ENCODE data around the gene DCDC1. TPM values are rescaled to one million over a fixed set of nuclear protein-coding genes. Genes with fewer than 3 reads are reported as not detected.
"Not testable (repeated sequence)": the region's sequence is repeated elsewhere in the genome, so short reads cannot be mapped to it uniquely, and the experiment has no call there.

Gene DCDC1
- total RNA-seq, 6 donors from 2014 or later, result 0.11 to 25.2 (median 3.3) TPM

DNA sequence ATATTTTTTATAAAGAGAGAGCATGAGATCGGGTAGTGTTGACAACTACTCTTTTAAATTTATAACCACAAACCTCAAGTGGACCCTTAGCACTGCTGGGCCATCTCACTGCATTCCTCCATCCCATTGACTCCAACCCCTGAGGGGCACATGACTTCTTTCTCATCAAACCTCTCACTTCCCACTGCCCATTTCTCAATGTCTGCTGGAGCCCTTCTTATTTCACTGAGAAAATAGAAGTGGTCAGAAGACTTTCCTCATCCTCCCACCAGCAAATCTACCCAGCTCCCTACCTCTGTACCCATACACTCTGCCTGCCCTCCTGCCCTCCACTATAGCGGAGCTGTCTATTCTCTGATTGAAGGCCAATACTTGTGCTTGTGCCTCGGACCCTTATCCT is 412.8 kb downstream of the DCDC1 start:
- Histone ChIP-seq H3K4me1 (no peaks in the 10 kb centered on the region), H3K9me3 (no peaks in the 10 kb centered on the region), H3K27me3 (no peaks in the 10 kb centered on the region), H3K36me3 (no peaks in the 10 kb centered on the region), H3K4me3 (no peak overlapping the region), H3K27ac (no peak overlapping the region)
- WGBS, 2 donors, result 76 to 77% methylated on average over 3 of the region's 3 CpGs
- ATAC-seq (ENCODE audit: low FRiP score in 2 of 2), result peak; percentile 23 to 34
- no peak for DNase-seq
- TF ChIP-seq, protein P1, sequence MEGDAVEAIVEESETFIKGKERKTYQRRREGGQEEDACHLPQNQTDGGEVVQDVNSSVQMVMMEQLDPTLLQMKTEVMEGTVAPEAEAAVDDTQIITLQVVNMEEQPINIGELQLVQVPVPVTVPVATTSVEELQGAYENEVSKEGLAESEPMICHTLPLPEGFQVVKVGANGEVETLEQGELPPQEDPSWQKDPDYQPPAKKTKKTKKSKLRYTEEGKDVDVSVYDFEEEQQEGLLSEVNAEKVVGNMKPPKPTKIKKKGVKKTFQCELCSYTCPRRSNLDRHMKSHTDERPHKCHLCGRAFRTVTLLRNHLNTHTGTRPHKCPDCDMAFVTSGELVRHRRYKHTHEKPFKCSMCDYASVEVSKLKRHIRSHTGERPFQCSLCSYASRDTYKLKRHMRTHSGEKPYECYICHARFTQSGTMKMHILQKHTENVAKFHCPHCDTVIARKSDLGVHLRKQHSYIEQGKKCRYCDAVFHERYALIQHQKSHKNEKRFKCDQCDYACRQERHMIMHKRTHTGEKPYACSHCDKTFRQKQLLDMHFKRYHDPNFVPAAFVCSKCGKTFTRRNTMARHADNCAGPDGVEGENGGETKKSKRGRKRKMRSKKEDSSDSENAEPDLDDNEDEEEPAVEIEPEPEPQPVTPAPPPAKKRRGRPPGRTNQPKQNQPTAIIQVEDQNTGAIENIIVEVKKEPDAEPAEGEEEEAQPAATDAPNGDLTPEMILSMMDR (IDR thresholded peaks at IDR 0.05), result no peak
- no peak for TF ChIP-seq POLR2AphosphoS5 (IDR thresholded peaks at IDR 0.05)
- no peak for TF ChIP-seq POLR2A (IDR thresholded peaks at IDR 0.05)
- TF ChIP-seq EP300 (IDR thresholded peaks at IDR 0.05), result no peak

DNA sequence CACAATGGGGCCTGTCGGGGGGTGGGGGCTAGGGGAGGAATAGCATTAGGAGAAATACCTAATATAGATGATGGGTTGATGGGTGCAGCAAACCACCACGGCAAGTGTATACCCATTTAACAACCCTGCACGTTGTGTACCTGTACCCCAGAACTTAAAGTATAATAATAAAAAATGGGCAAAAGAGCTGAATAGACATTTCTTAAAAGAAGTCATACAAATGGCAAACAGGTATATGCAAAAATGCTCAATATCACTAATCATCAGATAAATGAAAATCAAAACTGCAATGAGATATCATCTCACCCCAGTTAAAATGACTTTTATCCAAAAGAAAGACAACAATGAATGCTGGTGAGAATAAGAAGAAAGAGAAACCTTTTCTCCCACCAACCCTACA is 419.7 kb downstream of the DCDC1 start:
- Histone ChIP-seq H3K4me3 (no peak overlapping the region), H3K4me1 (no peaks in the 10 kb centered on the region), H3K27ac (no peak overlapping the region), H3K27me3 (no peaks in the 10 kb centered on the region), H3K9me3 (peaks cover 0 to 3% (median 0%) of the 10 kb centered on the region in 4 donors), H3K36me3 (no peaks in the 10 kb centered on the region)
- no peak for TF ChIP-seq POLR2A (IDR thresholded peaks at IDR 0.05)
- ATAC-seq (ENCODE audit: low FRiP score in 2 of 2), result no peak
- WGBS, 2 donors, result 91 to 94% methylated on average over 3 of the region's 3 CpGs
- DNase-seq, result no peak

GRCh38 chr11:30947715-30948114 is 421.8 kb downstream of the DCDC1 start:
- not testable (repeated sequence) for H3K4me3 ChIP-seq; H3K9me3 ChIP-seq; H3K4me1 ChIP-seq; H3K27me3 ChIP-seq; ATAC-seq (ENCODE audit: low FRiP score in 2 of 2); DNase-seq; H3K27ac ChIP-seq; H3K36me3 ChIP-seq
- 76 to 79% methylated on average over 1 of the region's 1 CpG for WGBS, 2 donors

DNA sequence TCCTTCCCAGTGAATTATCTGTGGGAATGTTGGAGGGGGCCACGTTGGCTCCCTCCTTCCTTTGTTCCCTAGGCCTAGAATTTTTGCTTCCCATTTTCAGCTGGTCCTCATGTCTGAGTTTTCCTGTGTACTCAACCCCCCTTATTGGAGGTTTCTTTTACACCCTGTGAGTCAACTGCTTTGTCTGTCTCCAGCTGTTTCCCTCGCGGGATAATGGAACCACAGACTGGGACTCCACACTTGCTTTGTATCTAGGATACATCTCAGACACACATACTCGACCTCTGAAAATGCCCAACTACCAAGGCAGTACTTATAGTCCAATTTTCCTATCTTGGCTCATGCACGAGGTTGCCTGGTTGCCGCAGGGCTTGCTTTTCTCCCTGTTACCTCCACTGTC is 430.7 kb downstream of the DCDC1 start:
- Histone ChIP-seq H3K27me3 (no peaks in the 10 kb centered on the region), H3K27ac (no peak overlapping the region), H3K4me1 (no peaks in the 10 kb centered on the region), H3K4me3 (no peak overlapping the region), H3K36me3 (no peaks in the 10 kb centered on the region), H3K9me3 (peaks cover 0 to 7% (median 0%) of the 10 kb centered on the region in 4 donors)
- DNase-seq (no peak), ATAC-seq (ENCODE audit: low FRiP score in 2 of 2) (no peak)
- 70 to 73% methylated on average over 6 of the region's 6 CpGs for WGBS, 2 donors
- TF ChIP-seq EP300 (IDR thresholded peaks at IDR 0.05), result no peak

DNA sequence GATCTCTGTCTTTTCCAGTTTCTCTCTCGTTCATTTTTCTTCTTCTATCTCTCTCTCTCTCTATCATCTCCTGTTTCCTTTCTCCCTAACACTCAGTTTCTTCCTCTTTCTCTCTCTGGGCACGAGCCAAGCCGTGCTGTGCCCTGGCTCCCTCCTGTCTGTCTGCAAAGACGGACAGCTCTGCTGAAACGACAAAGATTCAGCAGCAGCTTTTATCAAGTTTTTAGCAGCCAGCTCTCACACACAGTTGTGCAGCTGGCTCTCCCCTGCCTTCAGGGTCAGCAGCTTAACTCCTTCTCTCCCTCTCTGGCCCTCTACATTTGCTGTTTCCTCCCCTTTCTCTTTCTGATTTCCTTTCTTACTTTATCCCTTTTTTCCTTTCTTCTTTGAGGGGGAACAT is 431.4 kb downstream of the DCDC1 start:
- ATAC-seq (ENCODE audit: low FRiP score in 2 of 2) (no peak), DNase-seq (no peak)
- Histone ChIP-seq H3K27me3 (no peaks in the 10 kb centered on the region), H3K4me3 (no peak overlapping the region), H3K4me1 (no peaks in the 10 kb centered on the region), H3K36me3 (no peaks in the 10 kb centered on the region), H3K27ac (no peak overlapping the region), H3K9me3 (peaks cover 0 to 7% (median 0%) of the 10 kb centered on the region in 4 donors)
- TF ChIP-seq EP300 (IDR thresholded peaks at IDR 0.05), result no peak
- TF ChIP-seq, protein P1 (IDR thresholded peaks at IDR 0.05), result no peak
- TF ChIP-seq POLR2A (IDR thresholded peaks at IDR 0.05), result no peak
- no peak for TF ChIP-seq POLR2AphosphoS5 (IDR thresholded peaks at IDR 0.05)
- 13 to 18% methylated on average over 5 of the region's 5 CpGs for WGBS, 2 donors

GRCh38 chr11:30936491-30936890 is 433.0 kb downstream of the DCDC1 start:
- H3K4me1 ChIP-seq, result no peaks in the 10 kb centered on the region
- DNase-seq (no peak), ATAC-seq (ENCODE audit: low FRiP score in 2 of 2) (no peak)
- TF ChIP-seq EP300 (IDR thresholded peaks at IDR 0.05), result no peak
- H3K9me3 ChIP-seq, result peaks cover 0 to 7% (median 0%) of the 10 kb centered on the region in 4 donors
- 65 to 78% methylated on average over 2 of the region's 2 CpGs for WGBS, 2 donors
- H3K27me3 ChIP-seq, result no peaks in the 10 kb centered on the region
- H3K27ac ChIP-seq, result no peak overlapping the region
- H3K4me3 ChIP-seq, result no peak overlapping the region
- no peaks in the 10 kb centered on the region for H3K36me3 ChIP-seq

DNA sequence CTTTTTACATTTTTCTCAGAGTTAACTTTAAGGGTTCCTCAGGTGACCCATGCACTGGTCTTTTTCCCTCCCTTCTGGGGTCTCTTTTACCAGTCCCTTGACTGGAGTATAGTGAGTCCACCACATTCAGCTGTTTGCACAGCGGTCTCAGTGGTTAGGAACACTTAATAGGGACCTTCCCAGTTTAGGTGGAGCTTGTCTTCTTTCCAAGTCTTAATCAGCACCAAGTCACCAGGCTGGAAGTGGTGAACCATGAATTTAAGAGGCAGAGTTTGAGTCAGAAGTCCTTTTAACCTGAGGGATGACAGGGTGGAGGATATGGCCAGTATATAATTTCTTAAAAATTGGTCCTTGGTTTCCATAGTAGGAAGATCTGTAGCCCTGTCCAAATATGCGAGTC is 433.7 kb downstream of the DCDC1 start:
- Histone ChIP-seq H3K27me3 (no peaks in the 10 kb centered on the region), H3K4me3 (no peak overlapping the region), H3K4me1 (no peaks in the 10 kb centered on the region), H3K9me3 (peaks cover 0 to 7% (median 0%) of the 10 kb centered on the region in 4 donors), H3K36me3 (no peaks in the 10 kb centered on the region), H3K27ac (no peak overlapping the region)
- TF ChIP-seq POLR2A (IDR thresholded peaks at IDR 0.05) (no peak), POLR2AphosphoS5 (IDR thresholded peaks at IDR 0.05) (no peak), EP300 (IDR thresholded peaks at IDR 0.05) (no peak)
- TF ChIP-seq, protein P1 (IDR thresholded peaks at IDR 0.05), result no peak
- no peak for DNase-seq
- WGBS, 2 donors, result 87 to 90% methylated on average over 2 of the region's 2 CpGs
- no peak for ATAC-seq (ENCODE audit: low FRiP score in 2 of 2)
